K562 (cell line): Measurements from ENCODE around the gene F12. TPM values are rescaled to one million over a fixed set of nuclear protein-coding genes. Genes with fewer than 3 reads are reported as not detected.

Experiments
- ETS2 ChIP-seq: IDR thresholded peaks from 2 replicates; pipeline ENCODE4 v1.6.1; 2016; ENCODE audit warnings: borderline replicate concordance, missing genetic modification characterization, mild to moderate bottlenecking, moderate library complexity, missing compliant biosample characterization; ENCODE audit not compliant: poor library complexity, severe bottlenecking
- FOXJ2 ChIP-seq: fragments of 200-800 bp; sonication (Bioruptor generic); IDR thresholded peaks from 2 replicates; pipeline ENCODE4 v1.6.1; 2016; ENCODE audit warnings: missing genetic modification characterization, missing compliant biosample characterization
- MYBL2 ChIP-seq, 2 experiments: fragments of 450-650 bp in 1 of 2; sonication (generic) in 1 of 2; formaldehyde crosslinking in 1 of 2; IDR thresholded peaks; 2 replicates each; pipeline versions ENCODE4 v1.6.1 to v1.8.1; 2017 to 2022; ENCODE audit warnings: borderline replicate concordance in 1 of 2, inconsistent platforms in 1 of 2, low read depth in 1 of 2, mild to moderate bottlenecking in 1 of 2, missing genetic modification reagents in 1 of 2, moderate library complexity in 1 of 2
- NCOR1 ChIP-seq: fragments of 450-650 bp; IDR thresholded peaks from 2 replicates; pipeline ENCODE4 v1.6.1; 2016; ENCODE audit warnings: mild to moderate bottlenecking, moderate library complexity
- TBL1XR1 ChIP-seq, 2 experiments: IDR thresholded peaks; 2 replicates each; pipeline ENCODE4 v1.6.1; 2012; ENCODE audit warnings: improper control_type of control experiment in 2 of 2, low read length in 2 of 2, mild to moderate bottlenecking in 1 of 2
- TCFL5 ChIP-seq: fragments of 250-450 bp; sonication (Bioruptor Pico); conservative IDR thresholded peaks from 2 replicates; pipeline ENCODE4 v1.6.1; 2021; ENCODE audit warnings: mild to moderate bottlenecking, moderate library complexity, matching md5 sums
- ZNF316 ChIP-seq: fragments of 450-650 bp; IDR thresholded peaks from 2 replicates; pipeline ENCODE4 v1.6.1; 2016
- ZNF445 ChIP-seq: fragments of 250-450 bp; sonication (Bioruptor Pico); IDR thresholded peaks from 2 replicates; pipeline ENCODE4 v1.4.0; 2020; ENCODE audit warnings: low read depth, mild to moderate bottlenecking, moderate library complexity
- polyA plus RNA-seq, 8 experiments: library from polyadenylated mRNA; depleted of rRNA in 4 of 8; stranded (reverse) in 5 of 8; unstranded in 3 of 8; fragments of >200 nt; fragmentation: Nextera tagmentation in 2 of 8; fragmentation: Illumina TruSeq in 1 of 8; extraction: Ambion mirVana in 2 of 8; extraction: Trizol in 1 of 8; gene quantifications; 2 replicates each; pipeline versions ENCODE4 v1.2.1 to v1.2.3, GENCODE V29; 2011 to 2014; ENCODE audit warnings: inconsistent platforms in 1 of 8, missing spikeins in 1 of 8
- total RNA-seq, 7 experiments: library from RNA; depleted of rRNA in 6 of 7; stranded (reverse); fragments of >200 nt in 6 of 7; fragmentation: Illumina TruSeq in 2 of 7; extraction: Trizol in 2 of 7; gene quantifications; 2 replicates each; pipeline versions ENCODE4 v1.2.1 to v1.2.3, GENCODE V29; 2011 to 2021; ENCODE audit warnings: low replicate concordance in 1 of 7
- TF ChIP-seq, protein P1 (sequence below): sonication (generic); formaldehyde crosslinking; IDR thresholded peaks from 2 replicates; pipeline ENCODE4 v1.8.1; 2023; ENCODE audit warnings: missing genetic modification reagents, mild to moderate bottlenecking, borderline replicate concordance
- TF ChIP-seq, protein P2 (sequence below): fragments of 450-650 bp; IDR thresholded peaks from 2 replicates; pipeline ENCODE4 v1.6.1; 2018; ENCODE audit warnings: mild to moderate bottlenecking, low read depth; ENCODE audit not compliant: partially characterized antibody
- TF ChIP-seq, protein P3 (sequence below): sonication (generic); formaldehyde crosslinking; IDR thresholded peaks from 2 replicates; pipeline ENCODE4 v1.8.0; 2022; ENCODE audit warnings: missing genetic modification reagents, mild to moderate bottlenecking, moderate library complexity, borderline replicate concordance
- TF ChIP-seq, protein P4 (sequence below), 3 experiments: fragments of 200-800 bp in 1 of 3; sonication (Bioruptor generic) in 1 of 3; sonication (generic) in 1 of 3; formaldehyde crosslinking in 1 of 3; IDR thresholded peaks; 2 replicates each; pipeline versions ENCODE4 v1.6.1 to v1.8.0; 2016 to 2022; ENCODE audit warnings: mild to moderate bottlenecking in 2 of 3, missing compliant biosample characterization in 2 of 3, missing genetic modification characterization in 2 of 3, missing genetic modification reagents in 1 of 3
- TF ChIP-seq, protein P5 (sequence below), 2 experiments: IDR thresholded peaks; 2 replicates each; pipeline ENCODE4 v1.6.1; 2011; ENCODE audit warnings: borderline replicate concordance in 1 of 2, control low read depth in 1 of 2, low read depth in 1 of 2, low read length in 1 of 2, mild to moderate bottlenecking in 1 of 2, mixed read lengths in 1 of 2, moderate library complexity in 1 of 2; ENCODE audit not compliant: insufficient read depth in 1 of 2, insufficient read length in 1 of 2, poor library complexity in 1 of 2, severe bottlenecking in 1 of 2; ENCODE audit errors: extremely low read depth in 1 of 2

Gene F12
- total and polyA plus RNA-seq, 9 of the 15 experiments (the other 6 are each of a cell fraction or from before 2014, with no cell fraction given): 0.59 to 18.3 (median 3.6) TPM

DNA sequence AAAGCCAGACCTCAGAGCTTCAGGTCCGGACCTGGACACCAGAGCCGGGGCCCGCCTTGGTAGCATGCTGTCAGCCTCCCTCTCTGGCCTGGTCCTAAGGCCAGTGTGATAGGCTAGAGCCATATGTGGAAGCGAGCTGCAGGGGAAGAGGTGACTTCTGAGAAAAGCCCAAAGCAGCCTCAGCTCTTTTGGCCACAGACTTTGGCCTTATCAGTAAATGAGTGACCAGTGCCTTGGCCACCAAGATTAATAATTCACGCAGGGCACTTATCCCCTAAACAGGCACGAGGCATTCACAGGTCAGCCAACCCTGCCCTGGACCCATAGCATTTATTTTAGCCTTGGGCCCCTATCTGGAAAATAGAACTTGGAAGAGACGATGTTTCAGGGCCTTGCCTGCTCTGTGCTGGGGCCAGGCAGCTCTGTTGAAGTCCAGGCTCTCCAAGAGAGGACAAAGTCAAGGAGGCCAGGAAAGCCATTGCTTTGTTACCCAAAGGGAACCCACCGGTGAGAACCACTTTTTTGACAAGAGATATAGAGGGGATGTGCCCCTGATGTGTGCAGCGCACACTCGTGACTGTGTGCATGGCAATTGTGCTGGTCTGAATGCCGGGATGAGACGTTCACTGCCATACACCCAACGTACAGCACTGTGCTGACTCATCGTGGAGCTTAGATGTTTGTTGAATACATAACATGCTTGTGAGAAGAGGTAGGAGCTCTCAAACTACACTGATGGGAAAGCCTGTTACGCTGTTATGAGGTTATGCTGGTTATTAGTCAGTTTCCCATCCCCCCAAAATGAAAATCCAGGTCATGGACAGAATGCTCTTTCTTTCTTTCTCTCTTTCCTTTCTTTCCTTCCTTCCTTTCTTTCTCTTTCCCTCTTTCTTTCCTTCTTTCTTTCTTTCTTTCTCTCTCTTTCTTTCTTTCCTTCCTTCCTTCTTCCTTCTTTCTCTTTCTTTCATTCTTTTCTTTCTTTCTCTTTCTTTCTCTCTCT, 30.2 kb downstream of the F12 start (continued):
- TF ChIP-seq, protein P1, sequence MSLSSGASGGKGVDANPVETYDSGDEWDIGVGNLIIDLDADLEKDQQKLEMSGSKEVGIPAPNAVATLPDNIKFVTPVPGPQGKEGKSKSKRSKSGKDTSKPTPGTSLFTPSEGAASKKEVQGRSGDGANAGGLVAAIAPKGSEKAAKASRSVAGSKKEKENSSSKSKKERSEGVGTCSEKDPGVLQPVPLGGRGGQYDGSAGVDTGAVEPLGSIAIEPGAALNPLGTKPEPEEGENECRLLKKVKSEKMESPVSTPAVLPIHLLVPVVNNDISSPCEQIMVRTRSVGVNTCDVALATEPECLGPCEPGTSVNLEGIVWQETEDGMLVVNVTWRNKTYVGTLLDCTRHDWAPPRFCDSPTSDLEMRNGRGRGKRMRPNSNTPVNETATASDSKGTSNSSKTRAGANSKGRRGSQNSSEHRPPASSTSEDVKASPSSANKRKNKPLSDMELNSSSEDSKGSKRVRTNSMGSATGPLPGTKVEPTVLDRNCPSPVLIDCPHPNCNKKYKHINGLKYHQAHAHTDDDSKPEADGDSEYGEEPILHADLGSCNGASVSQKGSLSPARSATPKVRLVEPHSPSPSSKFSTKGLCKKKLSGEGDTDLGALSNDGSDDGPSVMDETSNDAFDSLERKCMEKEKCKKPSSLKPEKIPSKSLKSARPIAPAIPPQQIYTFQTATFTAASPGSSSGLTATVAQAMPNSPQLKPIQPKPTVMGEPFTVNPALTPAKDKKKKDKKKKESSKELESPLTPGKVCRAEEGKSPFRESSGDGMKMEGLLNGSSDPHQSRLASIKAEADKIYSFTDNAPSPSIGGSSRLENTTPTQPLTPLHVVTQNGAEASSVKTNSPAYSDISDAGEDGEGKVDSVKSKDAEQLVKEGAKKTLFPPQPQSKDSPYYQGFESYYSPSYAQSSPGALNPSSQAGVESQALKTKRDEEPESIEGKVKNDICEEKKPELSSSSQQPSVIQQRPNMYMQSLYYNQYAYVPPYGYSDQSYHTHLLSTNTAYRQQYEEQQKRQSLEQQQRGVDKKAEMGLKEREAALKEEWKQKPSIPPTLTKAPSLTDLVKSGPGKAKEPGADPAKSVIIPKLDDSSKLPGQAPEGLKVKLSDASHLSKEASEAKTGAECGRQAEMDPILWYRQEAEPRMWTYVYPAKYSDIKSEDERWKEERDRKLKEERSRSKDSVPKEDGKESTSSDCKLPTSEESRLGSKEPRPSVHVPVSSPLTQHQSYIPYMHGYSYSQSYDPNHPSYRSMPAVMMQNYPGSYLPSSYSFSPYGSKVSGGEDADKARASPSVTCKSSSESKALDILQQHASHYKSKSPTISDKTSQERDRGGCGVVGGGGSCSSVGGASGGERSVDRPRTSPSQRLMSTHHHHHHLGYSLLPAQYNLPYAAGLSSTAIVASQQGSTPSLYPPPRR (CRISPR knock-in tag): no peak
- TF ChIP-seq TCFL5 (CRISPR knock-in tag) (no peak), ZNF445 (peak; percentile 81; the same call in 1 of the 2 replicates), TBL1XR1 (IDR thresholded peaks at IDR 0.05; ENCODE audit: low read length in 2 of 2) (peak in 1 of 2 experiments; percentile 7; a peak in 2 of 4 replicates), NCOR1 (peak; percentile 39; the same call in 1 of the 2 replicates), ZNF316 (peak; percentile 98), FOXJ2 (tag) (peak; percentile 72; the same call in 1 of the 2 replicates), MYBL2 (IDR thresholded peaks at IDR 0.05; ENCODE audit: low read depth) (peak; percentile 62; the same call in 1 of the 2 replicates), MYBL2 (CRISPR knock-in tag; IDR thresholded peaks at IDR 0.05; ENCODE audit: borderline replicate concordance) (no peak), ETS2 (tag) (no peak)
- TF ChIP-seq, protein P2, sequence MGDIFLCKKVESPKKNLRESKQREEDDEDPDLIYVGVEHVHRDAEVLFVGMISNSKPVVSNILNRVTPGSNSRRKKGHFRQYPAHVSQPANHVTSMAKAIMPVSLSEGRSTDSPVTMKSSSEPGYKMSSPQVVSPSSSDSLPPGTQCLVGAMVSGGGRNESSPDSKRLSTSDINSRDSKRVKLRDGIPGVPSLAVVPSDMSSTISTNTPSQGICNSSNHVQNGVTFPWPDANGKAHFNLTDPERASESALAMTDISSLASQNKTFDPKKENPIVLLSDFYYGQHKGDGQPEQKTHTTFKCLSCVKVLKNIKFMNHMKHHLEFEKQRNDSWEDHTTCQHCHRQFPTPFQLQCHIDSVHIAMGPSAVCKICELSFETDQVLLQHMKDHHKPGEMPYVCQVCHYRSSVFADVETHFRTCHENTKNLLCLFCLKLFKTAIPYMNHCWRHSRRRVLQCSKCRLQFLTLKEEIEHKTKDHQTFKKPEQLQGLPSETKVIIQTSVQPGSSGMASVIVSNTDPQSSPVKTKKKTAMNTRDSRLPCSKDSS: peak; percentile 43
- TF ChIP-seq, protein P3, sequence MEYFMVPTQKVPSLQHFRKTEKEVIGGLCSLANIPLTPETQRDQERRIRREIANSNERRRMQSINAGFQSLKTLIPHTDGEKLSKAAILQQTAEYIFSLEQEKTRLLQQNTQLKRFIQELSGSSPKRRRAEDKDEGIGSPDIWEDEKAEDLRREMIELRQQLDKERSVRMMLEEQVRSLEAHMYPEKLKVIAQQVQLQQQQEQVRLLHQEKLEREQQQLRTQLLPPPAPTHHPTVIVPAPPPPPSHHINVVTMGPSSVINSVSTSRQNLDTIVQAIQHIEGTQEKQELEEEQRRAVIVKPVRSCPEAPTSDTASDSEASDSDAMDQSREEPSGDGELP: peak; percentile 29; the same call in 1 of the 2 replicates
- TF ChIP-seq, protein P4, sequence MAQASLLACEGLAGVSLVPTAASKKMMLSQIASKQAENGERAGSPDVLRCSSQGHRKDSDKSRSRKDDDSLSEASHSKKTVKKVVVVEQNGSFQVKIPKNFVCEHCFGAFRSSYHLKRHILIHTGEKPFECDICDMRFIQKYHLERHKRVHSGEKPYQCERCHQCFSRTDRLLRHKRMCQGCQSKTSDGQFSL (CRISPR knock-in tag; IDR thresholded peaks at IDR 0.05): no peak
- TF ChIP-seq, protein P4 (tag; IDR thresholded peaks at IDR 0.05): peak in 1 of 2 experiments; percentile 87; a peak in 2 of 4 replicates
- TF ChIP-seq, protein P5, sequence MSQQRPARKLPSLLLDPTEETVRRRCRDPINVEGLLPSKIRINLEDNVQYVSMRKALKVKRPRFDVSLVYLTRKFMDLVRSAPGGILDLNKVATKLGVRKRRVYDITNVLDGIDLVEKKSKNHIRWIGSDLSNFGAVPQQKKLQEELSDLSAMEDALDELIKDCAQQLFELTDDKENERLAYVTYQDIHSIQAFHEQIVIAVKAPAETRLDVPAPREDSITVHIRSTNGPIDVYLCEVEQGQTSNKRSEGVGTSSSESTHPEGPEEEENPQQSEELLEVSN (IDR thresholded peaks at IDR 0.05; ENCODE audit: borderline replicate concordance in 1 of 2, extremely low read depth in 1 of 2, insufficient read depth in 1 of 2, insufficient read length in 1 of 2, low read depth in 1 of 2, low read length in 1 of 2, poor library complexity in 1 of 2, severe bottlenecking in 1 of 2): peak in 1 of 2 experiments; percentile 48
